Stomach (tissue), 9 donors: Measurements from ENCODE around the gene VSTM2B. TPM values are rescaled to one million over a fixed set of nuclear protein-coding genes. Genes with fewer than 3 reads are reported as not detected.

Source experiments
- DNase-seq, 2 donors: peaks; one replicate each; pipeline versions ENCODE4 v3.0.0 to v3.0.0-alpha.2; 2013 to 2019
- H3K27ac ChIP-seq, 5 donors: fragments of 200-600 bp in 4 of 5; sonication (generic) in 4 of 5; one replicate each; pipeline ENCODE4 v1.5.1; 2013 to 2019; ENCODE audit warnings: mild to moderate bottlenecking in 1 of 5, moderate library complexity in 1 of 5
- H3K27me3 ChIP-seq, 3 donors: fragments of 200-600 bp; sonication (generic); one replicate each; pipeline ENCODE4 v1.5.1; 2017 to 2019; ENCODE audit warnings: mixed run types in 1 of 3
- H3K36me3 ChIP-seq, 4 donors: fragments of 200-600 bp; sonication (generic); 1 replicate in 3 of 4; 2 replicates in 1 of 4; pipeline ENCODE4 v1.5.1; 2016 to 2019
- H3K4me1 ChIP-seq, 4 donors: fragments of 200-600 bp; sonication (generic); one replicate each; pipeline ENCODE4 v1.5.1; 2016 to 2019
- H3K4me3 ChIP-seq, 4 donors: fragments of 200-600 bp; sonication (generic) in 3 of 4; one replicate each; pipeline ENCODE4 v1.5.1; 2016 to 2019; ENCODE audit warnings: mild to moderate bottlenecking in 1 of 4
- H3K9me3 ChIP-seq, 4 donors: fragments of 200-600 bp; sonication (generic); one replicate each; pipeline ENCODE4 v1.5.1; 2016 to 2019
- EP300 ChIP-seq: sonication (generic); formaldehyde crosslinking; IDR thresholded peaks from one replicate; pipeline ENCODE4 v1.6.1; 2017; ENCODE audit warnings: antibody characterized with exemption
- POLR2A ChIP-seq, 4 donors: fragments of 450-650 bp; IDR thresholded peaks; one replicate each; pipeline ENCODE4 v1.6.1; 2016; ENCODE audit warnings: antibody characterized with exemption in 4 of 4, control low read depth in 2 of 4, mild to moderate bottlenecking in 1 of 4, moderate library complexity in 1 of 4
- POLR2AphosphoS5 ChIP-seq, 3 donors: sonication (generic); formaldehyde crosslinking; IDR thresholded peaks; one replicate each; pipeline ENCODE4 v1.6.1; 2016; ENCODE audit warnings: antibody characterized with exemption in 3 of 3
- WGBS, 5 donors: extraction: QIAGEN DNeasy Blood & Tissue Kit in 3 of 5; methylation state at CpG; one replicate each; pipeline versions ENCODE4 v1.1.5 to v1.1.7; 2013 to 2018; 5-methylcytosine and 5-hydroxymethylcytosine counted together
- intact Hi-C: fragments of 100-400 bp; cut with DNase I; formaldehyde crosslinking; loops from one replicate; pipeline ENCODE4 v1.15.1; 2023; ENCODE audit warnings: low total_unique reads
- polyA plus RNA-seq, 3 donors: library from polyadenylated mRNA; stranded (reverse); fragments of 200-250 nt; gene quantifications; one replicate each; pipeline ENCODE4 v1.2.3, GENCODE V29; 2013
- total RNA-seq, 5 donors: library from RNA; depleted of rRNA; stranded (reverse); fragments of >200 nt; gene quantifications; one replicate each; pipeline versions ENCODE4 v1.1.0 to v1.2.3, GENCODE V29; 2014 to 2016
- TF ChIP-seq, protein P1 (sequence below), 7 experiments: fragments of 450-650 bp in 4 of 7; fragments of 200-600 bp in 3 of 7; sonication (generic) in 3 of 7; IDR thresholded peaks; one replicate each; pipeline ENCODE4 v1.5.1; 2016 to 2019; ENCODE audit warnings: antibody characterized with exemption in 7 of 7, control low read depth in 2 of 7, mild to moderate bottlenecking in 1 of 7
- donor health status: healthy with polysubstance abuse.
- donor health status: Bipolar disorder and iron deficiency.
- donor health status: healthy.

The VSTM2B gene
- total and polyA plus RNA-seq, 8 donors: not detected

DNA sequence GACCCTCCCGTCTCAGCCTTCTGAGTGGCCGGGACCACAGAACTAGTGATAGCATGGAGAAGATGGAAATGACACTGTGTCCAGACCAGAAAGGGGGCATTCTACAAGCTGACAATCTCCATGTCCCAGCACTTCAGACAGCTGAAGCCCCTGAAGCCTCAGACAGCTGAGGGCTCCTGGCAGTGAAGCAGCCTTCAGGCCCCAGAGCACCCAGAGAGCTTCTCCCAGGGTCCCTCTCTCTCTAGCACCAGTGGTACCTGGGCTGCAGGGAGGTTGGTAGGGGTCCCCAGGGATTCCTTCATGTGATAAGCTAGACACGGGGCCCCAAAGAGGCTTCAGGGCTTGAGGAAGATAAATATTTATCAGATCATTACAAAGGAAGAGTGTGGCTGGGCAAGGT is 72.7 kb downstream of the VSTM2B start:
- no peak overlapping the region for H3K4me3 ChIP-seq
- no peaks in the 10 kb centered on the region for H3K4me1 ChIP-seq
- no peak overlapping the region for H3K27ac ChIP-seq
- H3K27me3 ChIP-seq: peaks cover 0 to 51% (median 35%) of the 10 kb centered on the region in 3 donors
- 49 to 68% (median 58%) methylated on average over 3 of the region's 3 CpGs for WGBS, 5 donors
- no peak for TF ChIP-seq POLR2AphosphoS5 (IDR thresholded peaks at IDR 0.05)
- TF ChIP-seq EP300: no peak
- no peak for TF ChIP-seq POLR2A (IDR thresholded peaks at IDR 0.05)
- TF ChIP-seq, protein P1, sequence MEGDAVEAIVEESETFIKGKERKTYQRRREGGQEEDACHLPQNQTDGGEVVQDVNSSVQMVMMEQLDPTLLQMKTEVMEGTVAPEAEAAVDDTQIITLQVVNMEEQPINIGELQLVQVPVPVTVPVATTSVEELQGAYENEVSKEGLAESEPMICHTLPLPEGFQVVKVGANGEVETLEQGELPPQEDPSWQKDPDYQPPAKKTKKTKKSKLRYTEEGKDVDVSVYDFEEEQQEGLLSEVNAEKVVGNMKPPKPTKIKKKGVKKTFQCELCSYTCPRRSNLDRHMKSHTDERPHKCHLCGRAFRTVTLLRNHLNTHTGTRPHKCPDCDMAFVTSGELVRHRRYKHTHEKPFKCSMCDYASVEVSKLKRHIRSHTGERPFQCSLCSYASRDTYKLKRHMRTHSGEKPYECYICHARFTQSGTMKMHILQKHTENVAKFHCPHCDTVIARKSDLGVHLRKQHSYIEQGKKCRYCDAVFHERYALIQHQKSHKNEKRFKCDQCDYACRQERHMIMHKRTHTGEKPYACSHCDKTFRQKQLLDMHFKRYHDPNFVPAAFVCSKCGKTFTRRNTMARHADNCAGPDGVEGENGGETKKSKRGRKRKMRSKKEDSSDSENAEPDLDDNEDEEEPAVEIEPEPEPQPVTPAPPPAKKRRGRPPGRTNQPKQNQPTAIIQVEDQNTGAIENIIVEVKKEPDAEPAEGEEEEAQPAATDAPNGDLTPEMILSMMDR (IDR thresholded peaks at IDR 0.05): no peak
- no peaks in the 10 kb centered on the region for H3K9me3 ChIP-seq
- intact Hi-C loops: no loop called here
- DNase-seq: no peak
- no peaks in the 10 kb centered on the region for H3K36me3 ChIP-seq

GRCh38 chr19:29603308-29603707 is 77.5 kb downstream of the VSTM2B start:
- Histone ChIP-seq H3K36me3 (peaks cover 0 to under 1% (median under 1%) of the 10 kb centered on the region in 4 donors), H3K4me3 (no peak overlapping the region), H3K4me1 (peaks cover 15 to 19% (median 18%) of the 10 kb centered on the region in 4 donors), H3K9me3 (no peaks in the 10 kb centered on the region), H3K27ac (no peak overlapping the region), H3K27me3 (peaks cover 0 to 4% (median 0%) of the 10 kb centered on the region in 3 donors)
- intact Hi-C loops: no loop called here
- 43 to 63% (median 56%) methylated on average over 5 of the region's 5 CpGs for WGBS, 5 donors
- TF ChIP-seq POLR2A (IDR thresholded peaks at IDR 0.05): no peak
- TF ChIP-seq POLR2AphosphoS5 (IDR thresholded peaks at IDR 0.05): no peak
- no peak for TF ChIP-seq EP300
- TF ChIP-seq, protein P1 (IDR thresholded peaks at IDR 0.05): no peak
- DNase-seq: no peak

DNA sequence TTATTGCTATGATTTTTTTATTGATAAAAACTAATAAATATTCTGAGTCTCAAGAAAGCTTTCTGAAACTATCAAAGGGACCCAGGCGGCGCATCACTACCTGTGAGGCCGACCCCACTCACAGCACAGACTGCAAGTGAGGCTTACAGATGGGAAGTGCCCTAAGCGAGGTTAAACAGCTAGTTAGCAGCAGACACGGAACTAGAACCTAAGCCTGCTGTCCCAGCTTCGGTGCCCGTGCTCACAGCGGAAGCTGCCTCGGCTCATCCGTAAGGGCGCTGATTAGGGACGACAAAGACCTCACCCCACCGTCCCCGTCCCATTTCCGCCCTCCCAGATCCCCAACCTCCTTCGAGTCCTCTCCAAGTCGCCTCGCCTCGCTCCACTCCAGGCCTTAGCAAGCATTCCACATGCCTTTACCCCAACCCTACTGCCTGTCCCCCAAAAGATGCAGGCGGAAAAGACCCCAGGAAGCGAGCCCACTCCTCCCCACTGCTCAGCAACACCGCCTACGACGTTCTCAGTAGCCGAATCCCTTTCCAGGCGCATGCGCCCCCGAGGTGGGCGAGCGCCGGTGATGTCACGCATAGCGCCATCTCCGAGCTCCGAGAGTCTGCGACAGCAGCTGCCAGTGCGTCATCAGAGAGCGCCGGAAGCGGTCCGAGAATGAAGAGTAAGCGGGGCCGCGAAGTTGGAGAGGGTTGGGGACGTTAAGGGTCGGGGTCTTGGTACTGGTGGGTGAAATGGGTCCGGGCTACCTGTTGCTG is 80.0 kb downstream of the VSTM2B start, which contains the start of gene POP4:
Gene POP4 (plus strand): TSS at position 631 of the 767 bp plus-strand sequence. CDS start 36 bp downstream, at position 667.
- H3K27ac ChIP-seq: peak within 1 kb of the TSS; percentile 94 to 99 (median 97)
- peaks cover 15 to 29% (median 25%) of the 10 kb centered on the region in 4 donors for H3K4me1 ChIP-seq
- H3K27me3 ChIP-seq: no peaks in the 10 kb centered on the region
- peak; percentile 98 to 99 for DNase-seq
- TF ChIP-seq POLR2A (IDR thresholded peaks at IDR 0.05): peak in 2 of 4 donors; percentile 95 to 98
- TF ChIP-seq, protein P1 (IDR thresholded peaks at IDR 0.05): peak in 1 of 7 experiments; percentile 29
- peak; percentile 98 to 99 (median 99) for TF ChIP-seq POLR2AphosphoS5 (IDR thresholded peaks at IDR 0.05)
- TF ChIP-seq EP300: no peak
- WGBS, 5 donors: 0 to 1% (median 0%) methylated on average over 39 to 47 of the region's 47 CpGs
- H3K9me3 ChIP-seq: no peaks in the 10 kb centered on the region
- H3K4me3 ChIP-seq: peak within 1 kb of the TSS; percentile 74 to 95 (median 85)
- intact Hi-C loops: no loop called here
- H3K36me3 ChIP-seq: peaks cover 15 to 24% (median 20%) of the 10 kb centered on the region in 4 donors

GRCh38 chr19:29606420-29606747 is 80.6 kb downstream of the VSTM2B start:
- H3K27me3 ChIP-seq: no peaks in the 10 kb centered on the region
- H3K36me3 ChIP-seq: peaks cover 18 to 29% (median 24%) of the 10 kb centered on the region in 4 donors
- no peaks in the 10 kb centered on the region for H3K9me3 ChIP-seq
- H3K4me3 ChIP-seq: peak overlapping the region; percentile 74 to 95 (median 85)
- TF ChIP-seq POLR2A (IDR thresholded peaks at IDR 0.05): no peak
- TF ChIP-seq EP300: no peak
- no peak for TF ChIP-seq POLR2AphosphoS5 (IDR thresholded peaks at IDR 0.05)
- TF ChIP-seq, protein P1 (IDR thresholded peaks at IDR 0.05): no peak
- 0 to 2% (median 0%) methylated on average over 3 to 12 of the region's 12 CpGs for WGBS, 5 donors
- no peak for DNase-seq
- peaks cover 15 to 33% (median 27%) of the 10 kb centered on the region in 4 donors for H3K4me1 ChIP-seq
- intact Hi-C loops: no loop called here
- H3K27ac ChIP-seq: peak overlapping the region; percentile 94 to 99 (median 97)
